Measurements from ENCODE around the gene NT5C3B. TPM values are rescaled to one million over a fixed set of nuclear protein-coding genes. Genes with fewer than 3 reads are reported as not detected.

NT5C3B gene
- polyA plus RNA-seq, 1 of the 3 experiments (the other 2 are of a cell fraction): 87.4 TPM

- TF ChIP-seq GATA2 (CRISPR knock-in tag; IDR thresholded peaks at IDR 0.05) (no peak), FOXM1 (IDR thresholded peaks at IDR 0.05; ENCODE audit: low read depth) (no peak), RFX5 (IDR thresholded peaks at IDR 0.05; ENCODE audit: low read length) (no peak), RCOR1 (IDR thresholded peaks at IDR 0.05; ENCODE audit: low read length) (no peak), POLR2AphosphoS5 (IDR thresholded peaks at IDR 0.05; ENCODE audit: low read depth, low read length) (no peak), FOXJ3 (CRISPR knock-in tag; IDR thresholded peaks at IDR 0.05) (no peak), CHD2 (IDR thresholded peaks at IDR 0.05; ENCODE audit: low read length, partially characterized antibody) (no peak), YY1 (IDR thresholded peaks at IDR 0.05; ENCODE audit: low read depth) (no peak), NRF1 (IDR thresholded peaks at IDR 0.05; ENCODE audit: low read depth, low read length) (no peak), REST (IDR thresholded peaks at IDR 0.05; ENCODE audit: low read depth, low read length) (no peak)
Observed at GRCh38 chr17:41806685-41807445, 29.2 kb downstream of the NT5C3B start (continued).

GRCh38 chr17:41803049-41804020 is 32.7 kb downstream of the NT5C3B start:
- Histone ChIP-seq H3K27me3 (ENCODE audit: insufficient read depth) (no peaks in the 10 kb centered on the region), H3K36me3 (replicated peaks in 1 of 2; ENCODE audit: control insufficient read depth in 1 of 2, insufficient read depth in 2 of 2, low read length in 1 of 2) (peaks cover under 1 to 6% of the 10 kb centered on the region in 2 experiments), H3K9me2 (no peaks in the 10 kb centered on the region), H4K20me1 (ENCODE audit: insufficient read depth) (no peaks in the 10 kb centered on the region), H3K4me2 (no peak overlapping the region), H3F3A (replicated peaks; ENCODE audit: insufficient read depth) (no peaks in the 10 kb centered on the region), H3K4me1 (ENCODE audit: control insufficient read depth in 1 of 2, insufficient read depth in 2 of 2, low read depth in 1 of 2, low read length in 1 of 2) (peaks cover 0 to 6% of the 10 kb centered on the region in 2 experiments; a peak in 1 of 4 replicates), H3K27ac (ENCODE audit: low read depth in 2 of 2, low read length in 1 of 2) (no peak overlapping the region), H3K9me3 (no peaks in the 10 kb centered on the region), H3K79me2 (ENCODE audit: insufficient read depth) (no peaks in the 10 kb centered on the region), H2AFZ (ENCODE audit: low read depth) (no peak overlapping the region), H3K9ac (no peak overlapping the region), H3K4me3 (ENCODE audit: low read depth in 2 of 2, low read length in 1 of 2) (no peak overlapping the region)
- POLR2A ChIA-PET: no interaction called here
- TF ChIP-seq FOSL2 (IDR thresholded peaks at IDR 0.05; ENCODE audit: borderline replicate concordance, low read depth) (no peak), GABPA (IDR thresholded peaks at IDR 0.05; ENCODE audit: low read depth) (no peak), IRF3 (IDR thresholded peaks at IDR 0.05; ENCODE audit: low read depth, low read length) (no peak), RFX5 (IDR thresholded peaks at IDR 0.05; ENCODE audit: low read length) (no peak), FOXJ3 (CRISPR knock-in tag; IDR thresholded peaks at IDR 0.05) (no peak), MAX (IDR thresholded peaks at IDR 0.05; ENCODE audit: low read depth) (no peak), RAD21 (IDR thresholded peaks at IDR 0.05; ENCODE audit: low read length) (no peak), FOXM1 (IDR thresholded peaks at IDR 0.05; ENCODE audit: low read depth) (no peak), YY1 (IDR thresholded peaks at IDR 0.05; ENCODE audit: low read depth) (no peak), POLR2AphosphoS5 (IDR thresholded peaks at IDR 0.05; ENCODE audit: low read depth, low read length) (no peak), RCOR1 (IDR thresholded peaks at IDR 0.05; ENCODE audit: low read length) (no peak), CHD2 (IDR thresholded peaks at IDR 0.05; ENCODE audit: low read length, partially characterized antibody) (no peak), SMC3 (IDR thresholded peaks at IDR 0.05; ENCODE audit: low read depth, low read length) (no peak), NFIC (IDR thresholded peaks at IDR 0.05; ENCODE audit: borderline replicate concordance) (no peak)
- no peak for DNase-seq
- 85% methylated on average over 19 of the region's 24 CpGs for WGBS (ENCODE audit: low lambda C conversion rate)
- CTCF ChIA-PET: interaction anchor here (1.2 to 20.2 kb wide), 11 partner anchors 8 to 156 kb away, joined by 3 to 405 read pairs (median 14); partner anchors contain the start of genes HAP1, JUP and P3H4

Measured in SK-N-SH (cell line).